ENCODE results near the gene POLR3K. TPM values are rescaled to one million over a fixed set of nuclear protein-coding genes. Genes with fewer than 3 reads are reported as not detected.
"Not testable (repeated sequence)": the region's sequence is repeated elsewhere in the genome, so short reads cannot be mapped to it uniquely, and the experiment has no call there.

POLR3K gene
- total RNA-seq, 1 experiment from 2014 or later: 13.5 TPM

GRCh38 chr16:33877-34647 is 19.3 kb downstream of the POLR3K start:
- Histone ChIP-seq H3K27me3 (ENCODE audit: control insufficient read depth, insufficient read depth, low read length) (no peaks in the 10 kb centered on the region), H3K4me3 (ENCODE audit: insufficient read depth, low read depth, low read length) (no peak overlapping the region), H3K36me3 (replicated peaks; ENCODE audit: control insufficient read depth, insufficient read depth, low read length) (peaks cover 3% of the 10 kb centered on the region)
- no peak for DNase-seq

DNA sequence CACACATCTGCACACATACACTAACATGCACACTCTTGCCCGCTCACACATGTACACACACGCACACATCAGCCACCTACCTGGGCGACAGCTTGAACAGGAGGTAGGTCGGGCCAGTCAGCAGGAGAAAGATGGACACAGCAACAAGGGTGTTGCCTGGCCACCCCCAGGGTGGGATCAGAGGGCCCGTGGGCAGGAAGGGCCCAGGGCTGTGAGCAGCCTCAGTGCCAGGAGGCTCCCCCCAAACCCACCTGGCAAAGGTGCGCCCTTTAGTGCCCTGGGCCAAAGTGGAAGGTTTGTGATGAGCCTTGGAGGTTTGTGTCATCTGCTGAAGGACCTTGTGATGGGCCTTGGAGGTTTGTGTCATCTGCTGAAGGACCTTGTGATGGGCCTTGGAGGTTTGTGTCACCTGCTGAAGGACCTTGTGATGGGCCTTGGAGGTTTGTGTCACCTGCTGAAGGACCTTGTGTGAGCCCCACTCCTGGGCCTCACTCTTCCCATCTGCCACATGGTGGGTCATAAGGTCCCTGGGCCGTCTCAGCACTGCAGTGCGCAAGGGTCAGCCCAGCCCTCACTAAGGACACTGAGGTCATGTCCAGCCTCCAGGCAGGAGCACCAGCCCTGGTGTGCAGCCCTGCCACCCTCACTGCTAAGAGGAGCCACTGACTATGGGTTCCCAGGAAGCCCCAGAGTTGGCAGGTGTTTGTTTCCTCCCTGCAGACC is 20.1 kb downstream of the POLR3K start:
- not testable (repeated sequence) for H3K4me3 ChIP-seq (ENCODE audit: insufficient read depth, low read depth, low read length); H3K36me3 ChIP-seq (replicated peaks; ENCODE audit: control insufficient read depth, insufficient read depth, low read length); H3K27me3 ChIP-seq (ENCODE audit: control insufficient read depth, insufficient read depth, low read length); DNase-seq

DNA sequence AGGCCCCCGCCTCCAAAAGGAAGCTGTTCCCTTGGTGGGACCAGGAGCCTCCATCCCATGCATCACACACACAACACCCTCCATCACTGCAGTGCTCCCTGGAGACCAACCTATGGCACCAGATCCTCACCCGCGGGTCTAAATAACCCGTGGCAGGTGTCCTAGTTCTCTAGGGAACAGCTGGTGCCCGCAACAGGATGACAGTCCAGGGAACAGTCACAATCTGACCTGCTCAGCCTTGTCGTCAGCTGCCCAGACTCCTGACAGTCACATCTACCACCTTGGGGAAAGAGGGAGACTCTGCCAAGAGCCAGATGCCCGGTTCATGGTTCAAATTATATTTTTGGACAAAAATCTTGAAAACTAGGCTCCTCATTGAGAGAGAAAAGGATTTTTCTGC is 22.8 kb downstream of the POLR3K start:
- DNase-seq; H3K4me3 ChIP-seq (ENCODE audit: insufficient read depth, low read depth, low read length); H3K36me3 ChIP-seq (replicated peaks; ENCODE audit: control insufficient read depth, insufficient read depth, low read length); H3K27me3 ChIP-seq (ENCODE audit: control insufficient read depth, insufficient read depth, low read length): not testable (repeated sequence)

DNA sequence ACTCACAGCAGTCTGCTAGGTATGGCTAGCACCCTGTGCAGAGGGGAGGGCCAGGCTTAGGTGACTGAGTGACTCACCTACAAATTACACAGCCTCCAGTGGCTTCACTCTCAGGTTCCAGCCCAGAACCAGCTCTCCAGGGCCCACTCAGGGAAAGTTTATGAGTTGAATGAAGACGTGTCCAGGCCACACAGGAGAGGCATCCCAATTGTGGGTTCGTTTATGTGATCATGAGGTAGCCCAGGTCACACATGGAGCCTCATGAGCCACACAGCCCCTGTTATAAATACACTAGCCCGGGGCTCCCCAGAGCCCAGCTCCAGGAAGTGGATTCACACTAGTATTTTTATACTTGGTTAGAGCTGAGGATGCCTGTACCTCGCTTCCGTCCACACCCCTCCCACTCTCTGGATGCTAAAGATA is 27.5 kb downstream of the POLR3K start:
- H3K36me3 ChIP-seq (replicated peaks; ENCODE audit: control insufficient read depth, insufficient read depth, low read length); DNase-seq; H3K27me3 ChIP-seq (ENCODE audit: control insufficient read depth, insufficient read depth, low read length); H3K4me3 ChIP-seq (ENCODE audit: insufficient read depth, low read depth, low read length): not testable (repeated sequence)

DNA sequence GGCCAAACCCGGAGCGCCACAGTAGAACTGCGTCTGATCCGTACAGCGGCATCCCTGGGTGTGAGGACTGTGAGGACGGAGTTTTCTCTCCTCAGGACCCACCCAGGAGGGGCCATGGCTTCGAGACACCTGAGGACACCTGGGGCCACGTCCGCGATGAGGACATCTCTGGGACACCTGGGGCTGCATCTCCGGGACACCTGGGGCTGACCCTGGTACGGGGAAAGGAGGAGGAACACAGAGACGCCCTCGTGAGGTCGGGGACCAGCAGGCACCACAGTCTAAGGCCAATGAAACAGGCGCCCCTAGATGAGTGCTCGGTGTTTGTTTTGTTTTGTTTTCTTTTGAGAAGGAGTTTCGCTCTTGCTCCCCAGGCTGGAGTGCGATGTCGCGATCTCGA is 29.3 kb downstream of the POLR3K start:
- not testable (repeated sequence) for H3K27me3 ChIP-seq (ENCODE audit: control insufficient read depth, insufficient read depth, low read length); H3K36me3 ChIP-seq (replicated peaks; ENCODE audit: control insufficient read depth, insufficient read depth, low read length); DNase-seq; H3K4me3 ChIP-seq (ENCODE audit: insufficient read depth, low read depth, low read length)

DNA sequence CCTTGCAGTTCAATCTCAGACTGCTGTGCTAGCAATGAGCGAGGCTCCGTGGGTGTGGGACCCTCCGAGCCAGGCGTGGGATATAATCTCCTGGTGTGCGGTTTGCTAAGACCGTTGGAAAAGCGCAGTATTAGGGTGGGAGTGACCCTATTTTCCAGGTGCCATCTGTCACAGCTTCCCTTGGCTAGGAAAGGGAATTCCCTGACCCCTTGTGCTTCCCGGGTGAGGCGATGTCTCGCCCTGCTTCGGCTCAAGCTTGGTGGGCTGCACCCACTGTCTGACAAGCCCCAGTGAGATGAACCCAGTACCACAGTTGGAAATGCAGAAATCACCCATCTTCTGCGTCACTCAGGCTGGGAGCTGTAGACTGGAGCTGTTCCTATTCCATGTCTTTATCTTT is 32.5 kb downstream of the POLR3K start:
- H3K36me3 ChIP-seq (replicated peaks; ENCODE audit: control insufficient read depth, insufficient read depth, low read length); H3K27me3 ChIP-seq (ENCODE audit: control insufficient read depth, insufficient read depth, low read length); H3K4me3 ChIP-seq (ENCODE audit: insufficient read depth, low read depth, low read length); DNase-seq: not testable (repeated sequence)

- H3K4me3 ChIP-seq (ENCODE audit: insufficient read depth, low read depth, low read length); H3K27me3 ChIP-seq (ENCODE audit: control insufficient read depth, insufficient read depth, low read length); DNase-seq; H3K36me3 ChIP-seq (replicated peaks; ENCODE audit: control insufficient read depth, insufficient read depth, low read length): not testable (repeated sequence)
These were observed 36.2 kb downstream of the POLR3K start for GRCh38 chr16:17062-17765.

DNA sequence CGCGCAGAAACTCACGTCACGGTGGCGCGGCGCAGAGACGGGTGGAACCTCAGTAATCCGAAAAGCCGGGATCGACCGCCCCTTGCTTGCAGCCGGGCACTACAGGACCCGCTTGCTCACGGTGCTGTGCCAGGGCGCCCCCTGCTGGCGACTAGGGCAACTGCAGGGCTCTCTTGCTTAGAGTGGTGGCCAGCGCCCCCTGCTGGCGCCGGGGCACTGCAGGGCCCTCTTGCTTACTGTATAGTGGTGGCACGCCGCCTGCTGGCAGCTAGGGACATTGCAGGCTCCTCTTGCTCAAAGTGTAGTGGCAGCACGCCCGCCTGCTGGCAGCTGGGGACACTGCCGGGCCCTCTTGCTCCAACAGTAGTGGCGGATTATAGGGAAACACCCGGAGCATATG is 42.6 kb downstream of the POLR3K start:
- H3K27me3 ChIP-seq (ENCODE audit: control insufficient read depth, insufficient read depth, low read length); H3K4me3 ChIP-seq (ENCODE audit: insufficient read depth, low read depth, low read length); DNase-seq; H3K36me3 ChIP-seq (replicated peaks; ENCODE audit: control insufficient read depth, insufficient read depth, low read length): not testable (repeated sequence)

- Histone ChIP-seq H3K27me3 (ENCODE audit: control insufficient read depth, insufficient read depth, low read length) (no peaks in the 10 kb centered on the region), H3K4me3 (ENCODE audit: insufficient read depth, low read depth, low read length) (no peak overlapping the region), H3K36me3 (replicated peaks; ENCODE audit: control insufficient read depth, insufficient read depth, low read length) (no peaks in the 10 kb centered on the region)
- DNase-seq: peak; percentile 49
These were observed 43.3 kb downstream of the POLR3K start for GRCh38 chr16:9903-10665.

Other genes with a start within 250 kb of the POLR3K start
- gene SNRNP25, start 220 bp upstream of the POLR3K start, total RNA-seq (2014; rRNA removed; shearing (Covaris generic)): 39.5 and 52.9 TPM in 2 replicates
- 38.2 and 42.5 TPM in 2 replicates for gene RHBDF1, start 19.0 kb upstream of the POLR3K start, total RNA-seq (2014; rRNA removed; shearing (Covaris generic))
- gene MPG, start 24.6 kb upstream of the POLR3K start, total RNA-seq (2014; rRNA removed; shearing (Covaris generic)): 140 and 181 TPM in 2 replicates
- 9.9 and 10.9 TPM in 2 replicates for gene NPRL3, start 85.1 kb upstream of the POLR3K start, total RNA-seq (2014; rRNA removed; shearing (Covaris generic))
- not detected in 2 replicates for gene HBZ, start 99.0 kb upstream of the POLR3K start, total RNA-seq (2014; rRNA removed; shearing (Covaris generic))
- gene HBM, start 112.4 kb upstream of the POLR3K start, total RNA-seq (2014; rRNA removed; shearing (Covaris generic)): not detected in 2 replicates
- not detected in 2 replicates for gene HBA2, start 119.3 kb upstream of the POLR3K start, total RNA-seq (2014; rRNA removed; shearing (Covaris generic))
- not detected in 2 replicates for gene HBA1, start 123.1 kb upstream of the POLR3K start, total RNA-seq (2014; rRNA removed; shearing (Covaris generic))
- 0.59 and 1.6 TPM in 2 replicates for gene HBQ1, start 126.9 kb upstream of the POLR3K start, total RNA-seq (2014; rRNA removed; shearing (Covaris generic))
- gene LUC7L, start 175.8 kb upstream of the POLR3K start, total RNA-seq (2014; rRNA removed; shearing (Covaris generic)): 56.6 and 92.9 TPM in 2 replicates
- gene FAM234A, start 181.2 kb upstream of the POLR3K start, total RNA-seq (2014; rRNA removed; shearing (Covaris generic)): 106 and 120 TPM in 2 replicates
- 0.69 and 0.81 TPM in 2 replicates for gene RGS11, start 222.3 kb upstream of the POLR3K start, total RNA-seq (2014; rRNA removed; shearing (Covaris generic))
- gene ARHGDIG, start 227.0 kb upstream of the POLR3K start, total RNA-seq (2014; rRNA removed; shearing (Covaris generic)): 4.0 and 5.3 TPM in 2 replicates
- gene PDIA2, start 229.6 kb upstream of the POLR3K start, total RNA-seq (2014; rRNA removed; shearing (Covaris generic)): 0.15 and 2.1 TPM in 2 replicates